GM19099 (cell line): ENCODE results near the gene PTPRC.

Experiments used
- POLR2A ChIP-seq: IDR thresholded peaks from 3 replicates; pipeline ENCODE4 v1.6.1; 2011; ENCODE audit warnings: low read depth; ENCODE audit not compliant: insufficient read length; ENCODE audit errors: extremely low read depth

The PTPRC gene

DNA sequence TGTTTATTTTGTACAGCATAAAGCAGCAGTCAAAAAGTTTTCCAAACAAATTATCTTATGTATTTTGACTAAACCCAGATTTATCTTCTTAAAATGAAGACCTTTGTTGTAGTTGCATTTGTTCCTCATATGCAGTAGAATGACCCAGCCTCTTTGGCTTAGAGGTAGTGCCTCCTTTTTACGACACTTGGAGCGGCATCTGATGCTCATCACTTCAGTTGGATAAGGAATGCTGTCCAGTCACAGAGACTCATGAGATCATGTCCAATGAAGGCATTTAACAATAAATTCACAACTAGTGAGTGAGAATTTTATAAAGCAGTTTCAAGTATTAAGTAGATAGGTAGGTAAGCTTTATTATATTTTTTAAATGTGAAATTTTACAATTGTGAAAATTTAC lies 35.2 kb downstream of the PTPRC start:
- TF ChIP-seq POLR2A = no peak

DNA sequence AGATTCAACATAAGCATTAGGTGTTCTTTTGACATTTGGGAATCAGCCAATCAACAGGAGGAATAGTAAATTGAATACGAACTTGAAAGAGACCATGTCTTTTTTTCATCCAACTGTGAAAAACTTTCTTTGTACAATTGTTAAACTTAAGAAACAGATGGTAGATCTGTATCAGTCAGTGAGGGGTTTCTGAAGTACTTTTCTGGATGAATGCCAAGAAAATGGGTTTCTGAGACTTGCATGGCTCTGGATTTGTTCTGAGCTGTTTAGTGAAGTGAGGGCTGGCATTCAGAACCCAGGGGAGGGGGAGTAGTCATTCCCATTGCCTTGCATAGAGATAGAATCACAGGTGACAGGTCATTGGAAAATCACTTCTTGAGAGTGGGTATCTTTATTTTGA lies 37.4 kb downstream of the PTPRC start:
- TF ChIP-seq POLR2A = no peak

DNA sequence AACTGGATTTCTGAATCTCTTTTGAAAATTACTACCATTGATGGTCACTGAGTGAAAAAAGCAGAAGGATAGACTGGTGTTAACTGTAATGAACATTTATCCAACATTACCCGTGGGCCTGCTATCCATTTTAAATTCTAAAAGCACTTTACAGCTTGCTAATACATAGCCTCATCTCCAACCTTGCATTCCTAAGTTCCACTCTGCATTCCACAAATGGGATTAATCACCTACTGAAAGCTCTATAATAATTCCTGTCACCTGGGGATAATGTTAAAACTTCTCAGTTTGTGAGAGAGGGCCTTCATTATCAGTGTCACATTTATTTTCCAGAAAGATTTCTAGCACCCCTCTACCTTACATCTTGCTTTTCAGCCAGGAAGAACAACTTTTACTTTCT lies 38.2 kb downstream of the PTPRC start:
- no peak for TF ChIP-seq POLR2A

DNA sequence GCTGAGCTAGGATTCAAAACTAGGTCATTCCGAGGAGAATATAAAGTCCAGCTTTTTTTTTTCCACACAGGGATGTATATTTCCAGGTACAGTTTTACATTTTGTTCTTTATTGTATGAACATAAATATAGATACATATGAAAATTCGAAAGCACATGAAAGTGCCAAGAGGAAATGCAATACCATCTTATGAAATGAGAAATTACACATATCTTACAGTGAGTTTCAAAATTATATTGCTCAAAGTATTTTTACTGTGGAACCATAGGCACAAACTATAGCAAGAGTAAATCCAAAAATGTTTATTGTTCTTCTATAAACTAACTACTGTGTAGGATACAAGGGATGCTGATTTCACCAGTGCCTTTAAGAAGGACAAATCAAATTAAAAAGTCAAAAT lies 39.0 kb downstream of the PTPRC start:
- TF ChIP-seq POLR2A = no peak

DNA sequence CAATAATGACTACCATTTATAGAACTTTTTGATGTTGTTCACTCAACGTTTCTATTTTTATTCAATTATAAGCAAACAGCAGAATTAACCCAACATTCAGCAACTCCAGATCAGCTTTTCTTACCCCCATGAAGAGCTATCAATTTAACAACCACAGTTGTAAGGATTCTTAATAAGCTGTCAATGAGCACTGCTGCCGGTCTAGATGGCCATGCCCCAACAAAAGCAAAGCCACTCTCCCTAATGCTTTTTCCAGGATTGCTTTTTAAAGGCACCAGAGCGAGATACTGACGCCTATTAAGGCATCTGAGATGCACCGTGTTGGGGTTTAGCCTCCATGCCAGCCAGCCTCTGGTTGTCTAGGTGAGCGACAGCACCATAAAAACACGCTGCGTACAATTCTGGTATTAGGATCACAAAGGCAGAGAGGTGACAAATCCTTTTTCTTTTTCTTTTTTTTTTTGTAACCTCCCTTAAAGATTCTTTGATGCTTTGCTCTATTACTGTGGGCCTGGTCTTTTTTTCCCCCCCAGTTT lies 39.5 kb downstream of the PTPRC start:
- no peak for TF ChIP-seq POLR2A

DNA sequence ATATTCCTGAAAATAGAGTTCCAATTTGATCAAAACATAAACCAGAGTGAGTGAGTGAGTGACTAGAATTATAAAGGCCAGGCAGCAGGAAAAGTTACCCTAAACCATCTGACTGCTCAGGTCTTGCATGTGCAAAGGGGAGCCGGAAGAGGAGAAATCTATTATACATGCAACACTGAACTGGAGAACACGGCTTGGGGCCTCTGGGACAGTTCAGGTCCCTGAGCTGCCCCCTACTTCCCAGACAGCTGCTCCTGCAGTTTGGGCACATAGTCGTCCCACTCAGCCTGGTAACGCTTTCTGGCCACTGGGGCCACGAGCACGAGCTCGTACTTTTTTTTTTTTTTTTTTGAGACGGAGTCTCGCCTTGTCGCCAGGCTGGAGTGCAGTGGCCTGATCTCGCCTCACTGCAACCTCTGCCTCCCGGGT lies 40.1 kb downstream of the PTPRC start:
- peak; percentile 42 for TF ChIP-seq POLR2A

DNA sequence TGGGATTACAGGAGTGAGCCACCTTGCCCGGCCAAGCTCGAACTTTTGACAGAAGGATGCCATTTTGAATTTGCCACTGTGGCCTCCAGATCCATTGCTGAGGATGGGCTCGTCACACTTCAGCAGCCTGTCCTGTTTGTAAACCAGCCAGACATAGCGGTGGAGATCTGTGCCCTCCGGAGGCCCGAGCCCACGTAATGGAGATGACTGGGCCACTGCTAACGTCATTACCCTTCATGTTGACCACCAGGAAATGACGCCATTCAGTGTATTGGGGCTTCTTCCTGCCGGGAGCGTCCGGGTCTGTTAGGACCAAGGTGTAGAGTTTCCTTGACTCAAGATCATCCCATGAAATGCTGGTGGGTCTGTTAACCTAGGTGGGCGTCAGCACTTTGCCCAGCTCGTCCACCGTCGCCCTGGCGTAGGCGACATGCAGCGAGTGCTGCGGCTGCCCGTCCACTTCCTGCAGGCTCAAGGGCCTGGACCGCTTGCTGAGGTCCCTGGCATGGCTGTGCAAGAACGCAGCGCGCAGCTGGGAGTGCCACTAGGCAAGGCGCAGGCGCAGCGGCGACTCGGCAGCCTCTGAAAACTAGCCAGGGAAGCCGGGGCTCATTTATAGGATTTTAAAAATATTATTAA lies 40.8 kb downstream of the PTPRC start:
- no peak for TF ChIP-seq POLR2A

DNA sequence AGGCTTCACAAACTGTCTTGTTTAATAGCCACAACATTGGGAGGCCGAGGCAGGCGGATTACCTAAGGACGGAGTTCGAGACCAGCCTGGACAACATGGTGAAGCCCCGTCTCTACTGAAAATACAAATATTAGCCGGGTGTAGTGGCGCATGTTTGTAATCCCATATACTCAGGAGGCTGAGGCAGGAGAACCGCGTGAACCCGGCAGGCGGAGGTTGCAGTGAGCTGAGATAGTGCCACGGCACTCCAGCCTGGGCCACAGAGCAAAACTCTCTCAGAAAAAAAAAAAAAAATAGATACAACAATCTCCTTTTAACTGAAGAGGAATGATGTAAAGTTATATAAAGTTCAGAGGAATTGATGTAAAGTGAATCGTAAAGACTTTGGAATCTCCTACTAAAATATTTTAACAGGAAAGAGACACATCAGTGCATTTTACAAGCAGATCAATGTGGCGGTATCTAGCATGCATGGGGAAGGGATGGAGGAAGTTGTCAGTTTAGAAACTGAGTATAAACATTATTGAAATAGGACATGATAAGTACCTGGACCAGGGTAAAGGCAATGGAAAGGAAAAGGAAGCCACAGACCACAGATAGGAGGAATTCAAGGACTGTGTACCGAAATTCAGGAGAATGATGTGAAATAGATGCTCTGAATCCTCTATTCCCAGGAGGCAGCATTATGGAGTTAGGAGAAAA lies 41.5 kb downstream of the PTPRC start:
- no peak for TF ChIP-seq POLR2A

DNA sequence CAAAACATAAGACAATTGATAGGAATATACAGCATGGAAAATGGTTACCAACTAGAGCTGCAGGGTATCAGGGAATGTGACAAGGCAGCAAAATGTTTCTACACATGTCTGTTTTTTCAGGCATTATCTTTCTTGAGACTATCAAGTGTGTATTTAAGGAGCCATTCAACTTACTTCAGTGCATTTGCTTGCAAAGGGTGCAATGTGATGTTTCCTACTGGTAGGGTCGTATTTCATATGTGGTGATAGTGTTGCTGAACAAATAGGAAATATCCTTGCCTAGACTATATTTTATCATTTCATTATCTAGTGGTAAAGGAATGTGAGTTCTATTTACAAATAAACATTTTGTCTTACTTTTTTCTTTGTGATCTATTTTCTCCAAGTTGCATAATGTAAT lies 42.4 kb downstream of the PTPRC start:
- TF ChIP-seq POLR2A = no peak

DNA sequence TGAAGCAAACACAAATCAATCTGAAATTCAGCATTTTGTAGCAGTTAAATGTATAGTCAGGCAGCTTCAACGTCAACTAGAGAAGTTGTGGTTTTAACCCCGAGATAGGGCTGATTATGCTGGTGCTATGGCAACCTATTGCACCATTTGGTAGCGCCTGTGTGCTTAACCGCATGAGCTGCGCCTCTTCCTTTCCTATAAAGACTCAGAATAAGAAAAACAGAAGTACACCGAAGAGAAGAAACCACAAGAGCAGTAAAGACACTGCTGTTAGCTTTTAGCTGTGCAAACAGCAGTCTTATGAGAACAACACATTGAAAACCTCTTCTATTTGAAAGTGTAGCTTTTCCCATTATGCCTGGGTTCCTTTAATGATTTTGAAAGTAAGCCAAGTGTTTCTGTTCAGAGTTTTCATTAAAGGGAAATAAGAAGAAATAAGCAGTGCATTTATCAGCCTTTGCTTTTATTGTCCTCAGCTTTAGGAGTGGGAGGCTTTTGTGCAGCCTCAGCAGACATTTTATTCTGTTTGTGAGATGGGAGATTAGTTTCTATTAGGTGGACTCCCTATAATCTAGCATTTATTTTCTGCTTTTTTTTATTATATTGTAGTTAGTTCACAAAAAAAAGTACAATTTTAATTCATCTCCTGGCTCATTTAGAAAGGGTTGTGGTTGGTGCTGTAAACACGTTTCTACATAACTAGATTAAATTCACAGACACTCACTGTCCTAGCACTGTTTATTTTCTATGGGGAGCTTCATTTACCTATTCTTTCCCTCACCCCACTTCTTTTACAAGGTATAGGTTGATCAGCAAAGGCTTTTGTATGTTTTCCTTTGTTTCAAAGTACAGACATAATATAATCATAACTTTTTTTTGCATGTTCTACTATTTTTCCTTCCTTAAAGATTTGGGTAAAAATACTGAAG lies 43.3 kb downstream of the PTPRC start:
- TF ChIP-seq POLR2A = peak; percentile 38

DNA sequence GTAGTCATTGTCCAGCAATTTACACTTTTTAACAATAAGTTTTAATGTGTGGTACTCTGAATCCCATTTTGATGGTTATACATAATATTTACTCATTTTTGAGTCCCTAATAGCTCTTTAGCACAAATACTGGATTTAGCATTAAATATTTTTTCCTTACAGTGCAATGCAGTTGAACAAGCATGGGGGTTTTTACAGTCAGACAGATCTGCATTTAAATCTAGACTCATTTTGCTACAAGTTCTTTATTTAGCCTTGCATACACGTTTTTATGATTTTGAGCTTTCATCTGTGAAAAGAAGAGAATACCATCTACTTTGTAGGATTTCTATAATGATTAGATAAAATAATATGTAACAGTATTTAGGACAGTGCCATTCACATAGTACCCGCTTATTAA lies 44.0 kb downstream of the PTPRC start:
- no peak for TF ChIP-seq POLR2A

DNA sequence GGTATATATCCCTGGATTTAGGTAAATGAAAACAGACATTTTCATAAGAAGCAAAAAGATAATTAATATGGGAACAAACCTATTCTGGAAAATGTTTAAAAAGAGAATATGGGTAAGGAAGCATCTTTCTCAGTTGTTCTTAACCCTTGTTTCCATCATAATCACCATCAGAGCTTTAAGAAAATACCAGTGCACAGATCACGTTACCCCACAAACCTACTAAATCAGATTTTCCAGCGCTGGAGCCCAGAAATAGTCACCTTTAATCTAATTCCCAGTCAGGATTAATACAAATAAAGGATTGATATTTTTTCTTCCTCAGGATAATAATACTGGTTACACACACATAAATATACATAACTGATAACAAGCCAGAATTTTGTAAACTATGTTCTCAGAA lies 44.6 kb downstream of the PTPRC start:
- no peak for TF ChIP-seq POLR2A

DNA sequence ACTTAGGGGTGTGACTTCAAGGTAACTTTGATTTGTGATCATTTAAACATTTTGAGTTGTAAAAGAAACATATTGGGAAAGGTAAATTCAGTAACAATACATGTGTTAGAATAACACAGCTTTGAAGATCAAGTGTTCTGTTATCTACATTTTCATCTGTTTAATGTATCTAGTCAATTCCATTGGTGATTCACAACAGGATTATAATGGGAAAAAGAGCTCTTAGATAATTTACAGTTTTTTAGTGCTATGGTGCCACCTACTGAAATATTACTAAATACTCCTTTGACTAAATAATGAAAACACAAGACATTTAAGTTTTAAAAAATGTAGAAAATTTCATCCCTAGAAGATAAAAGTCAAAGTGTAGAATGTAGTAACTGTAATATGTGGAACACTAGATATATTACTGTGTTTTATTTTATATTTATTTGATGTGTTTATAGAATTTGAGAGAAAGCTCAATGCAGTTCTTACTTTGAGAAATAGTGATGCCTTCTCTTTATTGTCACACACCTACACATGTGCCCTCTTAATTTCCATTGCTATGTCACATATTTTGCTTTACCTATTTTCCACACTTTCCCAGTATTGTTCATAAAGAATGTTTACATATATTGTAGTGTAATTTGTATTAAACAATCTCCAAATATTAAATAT lies 47.4 kb downstream of the PTPRC start:
- TF ChIP-seq POLR2A = no peak

DNA sequence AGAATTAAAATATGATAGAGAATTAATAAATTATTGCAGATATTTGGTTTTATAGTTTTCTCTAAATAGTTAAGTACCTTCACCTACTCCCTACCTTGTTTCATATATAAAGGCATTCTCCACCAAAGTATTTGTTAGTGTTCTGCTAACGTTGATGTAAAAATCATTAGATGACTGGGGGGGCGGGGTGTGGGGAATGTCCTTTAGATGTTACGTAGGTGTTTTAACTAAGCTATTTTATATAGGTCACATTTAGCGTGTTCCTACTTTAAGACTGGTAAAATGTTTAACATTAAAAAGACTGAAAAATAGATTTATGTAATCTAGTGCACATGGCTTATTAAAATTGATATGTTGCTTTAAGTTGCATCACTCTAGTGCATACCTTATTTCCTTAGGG lies 48.6 kb downstream of the PTPRC start:
- TF ChIP-seq POLR2A = no peak

DNA sequence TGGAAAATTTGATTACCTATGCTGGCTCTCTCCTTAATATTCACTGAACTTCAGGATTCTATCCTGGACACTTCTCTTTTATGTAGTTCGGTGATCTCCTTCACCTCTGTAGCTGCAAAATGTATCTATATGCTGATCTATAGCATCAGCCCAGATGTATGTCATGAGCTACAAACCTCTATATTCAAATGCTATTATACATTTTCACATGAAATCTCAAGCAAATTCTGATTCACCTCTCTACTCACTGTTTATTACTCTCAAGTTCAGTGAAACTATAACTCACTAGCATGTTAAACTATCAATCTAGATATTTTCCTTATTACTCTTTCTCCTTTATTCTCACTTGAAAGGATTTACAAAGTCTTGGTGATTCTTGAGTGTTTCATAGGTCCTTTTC lies 52.2 kb downstream of the PTPRC start:
- TF ChIP-seq POLR2A = no peak
